Neural crest cell (in vitro differentiated cells): ENCODE results near the gene HLA-C. TPM values are rescaled to one million over a fixed set of nuclear protein-coding genes. Genes with fewer than 3 reads are reported as not detected.
A peak's percentile ranks its signal among the peaks of the same experiment; 100 is the strongest.

Experiments used
- DNase-seq: peaks from one replicate; pipeline ENCODE4 v3.0.0; 2021; ENCODE audit warnings: low read depth, mixed read lengths, low spot score
- H3K27ac Mint-ChIP-seq: one replicate; pipeline ENCODE4 v1.8.0; 2021; ENCODE audit warnings: mild to moderate bottlenecking, mixed read lengths; ENCODE audit not compliant: unreplicated experiment
- H3K27me3 Mint-ChIP-seq: 2 replicates; pipeline ENCODE4 v1.8.0; 2021; ENCODE audit warnings: low read depth, mild to moderate bottlenecking, mixed read lengths
- H3K36me3 Mint-ChIP-seq: 2 replicates; pipeline ENCODE4 v1.8.0; 2021; ENCODE audit warnings: low read depth, mild to moderate bottlenecking, mixed read lengths
- H3K4me1 Mint-ChIP-seq: 2 replicates; pipeline ENCODE4 v1.8.0; 2021; ENCODE audit warnings: mixed read lengths
- H3K4me3 Mint-ChIP-seq: one replicate; pipeline ENCODE4 v1.8.0; 2021; ENCODE audit warnings: mild to moderate bottlenecking, mixed read lengths
- H3K9me3 Mint-ChIP-seq: 2 replicates; pipeline ENCODE4 v1.8.0; 2021; ENCODE audit warnings: mixed read lengths
- CTCF ChIP-seq: fragments of 200-600 bp; sonication (generic); conservative IDR thresholded peaks from 2 replicates; pipeline ENCODE4 v1.5.0; 2021; ENCODE audit warnings: antibody characterized with exemption, mild to moderate bottlenecking
- long read RNA-seq: library from polyadenylated mRNA; unstranded; transcript quantifications from one replicate; pipeline ENCODE4 v2.0.0, GENCODE V29; 2020
- total RNA-seq: library from RNA; stranded (reverse); gene quantifications from 2 replicates; pipeline ENCODE4 v1.2.1, GENCODE V29; 2021

HLA-C gene
- total RNA-seq = 70.4 and 72.4 TPM in 2 replicates
- long read RNA-seq, transcript HLA-C-201 (8 exons, 1,536 nt) = major isoform, 15 of 18 reads
- long read RNA-seq, partial matches to known transcripts = 2 of 18 reads
- long read RNA-seq, other reads (novel, unspliced or antisense) = 1 of 18 reads

- H3K4me3 Mint-ChIP-seq = peak within 1 kb of the TSS; percentile 92
- no peaks in the 10 kb centered on the region for H3K36me3 Mint-ChIP-seq
- H3K27me3 Mint-ChIP-seq = peaks cover 66% of the 10 kb centered on the region
- peaks cover 28% of the 10 kb centered on the region for H3K4me1 Mint-ChIP-seq
- no peak for TF ChIP-seq CTCF
- peak within 1 kb of the TSS; percentile 48 for H3K27ac Mint-ChIP-seq
- peak; percentile 68 for DNase-seq
- H3K9me3 Mint-ChIP-seq = no peaks in the 10 kb centered on the region
Observed at GRCh38 chr6:31271641-31272357, at the start of gene HLA-C. Gene HLA-C (minus strand): TSS chr6:31272092. CDS start chr6:31272071, 21 bp downstream.

GRCh38 chr6:31321005-31321707 is 49.3 kb upstream of the HLA-C start:
- Mint-ChIP-seq H3K4me1 (no peaks in the 10 kb centered on the region), H3K27me3 (peaks cover 39% of the 10 kb centered on the region), H3K9me3 (no peaks in the 10 kb centered on the region), H3K4me3 (no peak overlapping the region), H3K36me3 (no peaks in the 10 kb centered on the region), H3K27ac (no peak overlapping the region)
- DNase-seq = no peak
- TF ChIP-seq CTCF = no peak

- DNase-seq = no peak
- peaks cover 8% of the 10 kb centered on the region for H3K4me1 Mint-ChIP-seq
- H3K36me3 Mint-ChIP-seq = no peaks in the 10 kb centered on the region
- H3K27ac Mint-ChIP-seq = no peak overlapping the region
- TF ChIP-seq CTCF = no peak
- peaks cover 29% of the 10 kb centered on the region for H3K27me3 Mint-ChIP-seq
- H3K4me3 Mint-ChIP-seq = no peak overlapping the region
- no peaks in the 10 kb centered on the region for H3K9me3 Mint-ChIP-seq
Observed at GRCh38 chr6:31317036-31317435, 45.1 kb upstream of the HLA-C start.

GRCh38 chr6:31309641-31310040 is 37.7 kb upstream of the HLA-C start:
- TF ChIP-seq CTCF = no peak
- H3K9me3 Mint-ChIP-seq = no peaks in the 10 kb centered on the region
- no peak overlapping the region for H3K4me3 Mint-ChIP-seq
- H3K27me3 Mint-ChIP-seq = peaks cover 13% of the 10 kb centered on the region
- no peak for DNase-seq
- H3K4me1 Mint-ChIP-seq = peaks cover 3% of the 10 kb centered on the region
- H3K36me3 Mint-ChIP-seq = no peaks in the 10 kb centered on the region
- H3K27ac Mint-ChIP-seq = no peak overlapping the region

- H3K36me3 Mint-ChIP-seq = no peaks in the 10 kb centered on the region
- peaks cover 8% of the 10 kb centered on the region for H3K27me3 Mint-ChIP-seq
- no peaks in the 10 kb centered on the region for H3K4me1 Mint-ChIP-seq
- DNase-seq = no peak
- H3K27ac Mint-ChIP-seq = no peak overlapping the region
- no peak for TF ChIP-seq CTCF
- H3K4me3 Mint-ChIP-seq = no peak overlapping the region
- H3K9me3 Mint-ChIP-seq = no peaks in the 10 kb centered on the region
Observed at GRCh38 chr6:31308845-31309175, 36.9 kb upstream of the HLA-C start.
